ENCODE measurements around the gene C12orf42. TPM values are rescaled to one million over a fixed set of nuclear protein-coding genes. Genes with fewer than 3 reads are reported as not detected.

C12orf42 gene
- total and polyA plus RNA-seq, 2 of the 4 experiments (the other 2 are of a cell fraction) = not detected

DNA sequence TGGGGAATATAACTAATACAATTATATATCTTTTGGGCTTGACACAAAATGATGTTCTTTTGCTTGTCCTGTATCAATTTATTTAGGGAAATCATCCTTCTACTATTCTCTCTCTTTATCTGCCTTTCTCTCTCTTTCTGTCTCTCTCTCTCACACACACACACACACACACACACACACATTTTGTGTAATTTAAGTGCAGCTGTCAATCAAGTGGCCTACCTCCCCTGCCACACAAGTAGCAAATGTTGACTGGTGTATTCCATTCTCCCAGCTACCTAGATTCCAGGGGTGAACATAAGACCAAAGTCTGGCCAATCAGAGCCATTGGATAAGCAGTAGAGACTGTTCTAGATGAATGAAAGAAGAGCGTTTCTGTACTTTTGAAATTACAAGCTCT is 127.6 kb downstream of the C12orf42 start:
- Histone ChIP-seq H3K9me3 (ENCODE audit: control insufficient read depth, insufficient read depth, low read length) (peaks cover 2% of the 10 kb centered on the region), H3K4me2 (ENCODE audit: low read depth, low read length) (no peak overlapping the region), H3K4me3 (ENCODE audit: insufficient read depth, low read depth, low read length) (no peak overlapping the region), H2BK5ac (ENCODE audit: low read depth, low read length, poor library complexity, severe bottlenecking) (no peak overlapping the region), H3K4me1 (ENCODE audit: control insufficient read depth, insufficient read depth, low read length) (no peaks in the 10 kb centered on the region), H3K9ac (ENCODE audit: low read depth, low read length) (no peak overlapping the region), H4K5ac (ENCODE audit: low read depth, low read length) (no peak overlapping the region), H3K36me3 (ENCODE audit: control insufficient read depth, insufficient read depth, low read length) (no peaks in the 10 kb centered on the region), H3K18ac (ENCODE audit: low read depth, low read length) (no peak overlapping the region), H3K56ac (ENCODE audit: extremely low read depth, insufficient read depth, low read length) (no peak overlapping the region), H2BK120ac (ENCODE audit: low read depth, low read length) (no peak overlapping the region), H2AFZ (replicated peaks; ENCODE audit: low read length, poor library complexity) (no peak overlapping the region), H2BK15ac (ENCODE audit: low read depth, low read length) (no peak overlapping the region), H2AK9ac (replicated peaks; ENCODE audit: low read depth, low read length, poor library complexity) (no peak overlapping the region), H3K9me1 (ENCODE audit: insufficient read depth, low read length) (no peaks in the 10 kb centered on the region), H3K23ac (ENCODE audit: low read depth, low read length) (no peak overlapping the region), H4K8ac (ENCODE audit: low read depth in 2 of 2, low read length in 2 of 2) (no peak overlapping the region), H4K20me1 (ENCODE audit: insufficient read depth, low read length) (no peaks in the 10 kb centered on the region), H2AK5ac (ENCODE audit: low read depth, low read length) (no peak overlapping the region), H3K14ac (replicated peaks; ENCODE audit: low read depth, low read length) (no peak overlapping the region), H3K4ac (ENCODE audit: low read depth, low read length) (no peak overlapping the region), H3K27ac (ENCODE audit: insufficient read depth, low read length) (no peak overlapping the region), H3K79me1 (ENCODE audit: low read depth in 1 of 2, low read length in 2 of 2) (no peaks in the 10 kb centered on the region), H4K91ac (ENCODE audit: insufficient read depth, low read depth, low read length) (no peak overlapping the region), H2BK20ac (ENCODE audit: low read depth, low read length) (no peak overlapping the region), H3K27me3 (ENCODE audit: control insufficient read depth, insufficient read depth, low read length) (no peaks in the 10 kb centered on the region)
- BruUV-seq (replicated peaks) = no TSS peak
- dilution Hi-C loops (cut with HindIII; ENCODE audit: low sequenced_read_pairs, unreplicated experiment) = no loop called here
- no peak for DNase-seq
- POLR2A ChIA-PET (ENCODE audit: unreplicated experiment) = no interaction called here
- intact Hi-C loops (cut with micrococcal nuclease) = no loop called here
- TF ChIP-seq CHD1 (IDR thresholded peaks at IDR 0.05; ENCODE audit: low read depth, low read length) (no peak), RAD21 (IDR thresholded peaks at IDR 0.05; ENCODE audit: low read length) (no peak)
- TF ChIP-seq, protein P1, sequence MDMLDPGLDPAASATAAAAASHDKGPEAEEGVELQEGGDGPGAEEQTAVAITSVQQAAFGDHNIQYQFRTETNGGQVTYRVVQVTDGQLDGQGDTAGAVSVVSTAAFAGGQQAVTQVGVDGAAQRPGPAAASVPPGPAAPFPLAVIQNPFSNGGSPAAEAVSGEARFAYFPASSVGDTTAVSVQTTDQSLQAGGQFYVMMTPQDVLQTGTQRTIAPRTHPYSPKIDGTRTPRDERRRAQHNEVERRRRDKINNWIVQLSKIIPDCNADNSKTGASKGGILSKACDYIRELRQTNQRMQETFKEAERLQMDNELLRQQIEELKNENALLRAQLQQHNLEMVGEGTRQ (IDR thresholded peaks at IDR 0.05; ENCODE audit: low read depth, low read length) = no peak
- ATAC-seq (ENCODE audit: low read depth) = no peak
- WGBS, 2 experiments (ENCODE audit: extremely low coverage in 2 of 2, insufficient read length in 1 of 2) = no CpG with 5 or more reads among the region's 1 CpG
- in situ Hi-C loops (cut with MboI; ENCODE audit: low sequenced_read_pairs) = no loop called here
- CTCF ChIA-PET = no interaction called here

All from IMR-90 (cell line).